Tongue (tissue), 2 donors: ENCODE measurements around the gene AHRR. TPM values are rescaled to one million over a fixed set of nuclear protein-coding genes. Genes with fewer than 3 reads are reported as not detected.
"Not testable (repeated sequence)": the region's sequence is repeated elsewhere in the genome, so short reads cannot be mapped to it uniquely, and the experiment has no call there.

ENCODE experiments used
- DNase-seq: peaks from one replicate; pipeline ENCODE4 v3.0.0-alpha.2; 2015
- total RNA-seq: library from RNA; depleted of rRNA; stranded (reverse); fragments of >200 nt; gene quantifications from one replicate; pipeline ENCODE4 v1.2.3, GENCODE V29; 2014

The AHRR gene
- total RNA-seq, 1 donor from 2014 or later: 8.2 TPM

- no peak for DNase-seq
These were observed 154.2 kb downstream of the AHRR start for GRCh38 chr5:475704-476101.

- no peak for DNase-seq
These were observed 154.7 kb downstream of the AHRR start for GRCh38 chr5:476102-476813.

- no peak for DNase-seq
These were observed 155.3 kb downstream of the AHRR start for GRCh38 chr5:476814-477175.

- DNase-seq: no peak
These were observed 155.7 kb downstream of the AHRR start for GRCh38 chr5:477247-477646.

- no peak for DNase-seq
These were observed 156.4 kb downstream of the AHRR start for GRCh38 chr5:477871-478270.

GRCh38 chr5:478369-478981 is 157.0 kb downstream of the AHRR start:
- no peak for DNase-seq

- no peak for DNase-seq
These were observed 157.5 kb downstream of the AHRR start for GRCh38 chr5:478982-479535.

GRCh38 chr5:479566-480319 is 158.2 kb downstream of the AHRR start:
- no peak for DNase-seq

- DNase-seq: no peak
These were observed 159.8 kb downstream of the AHRR start for GRCh38 chr5:481347-481746.

GRCh38 chr5:482021-482420 is 160.5 kb downstream of the AHRR start:
- no peak for DNase-seq

- DNase-seq: no peak
These were observed 161.0 kb downstream of the AHRR start for GRCh38 chr5:482506-482905.

- no peak for DNase-seq
These were observed 161.5 kb downstream of the AHRR start for GRCh38 chr5:483011-483410.

GRCh38 chr5:483434-484140 is 162.1 kb downstream of the AHRR start:
- no peak for DNase-seq

- no peak for DNase-seq
These were observed 163.0 kb downstream of the AHRR start for GRCh38 chr5:484556-484955.

GRCh38 chr5:485113-485945 is 163.8 kb downstream of the AHRR start:
- DNase-seq: peak; percentile 37

GRCh38 chr5:485946-486491 is 164.5 kb downstream of the AHRR start:
- DNase-seq: no peak

- not testable (repeated sequence) for DNase-seq
These were observed 165.1 kb downstream of the AHRR start for GRCh38 chr5:486597-486996.
